OCI-LY7 (cell line): ENCODE measurements around the gene PEX10.

ENCODE experiments used
- CTCF ChIP-seq: fragments of 200-600 bp; sonication (generic); conservative IDR thresholded peaks from 2 replicates; pipeline ENCODE4 v1.5.1; 2014; ENCODE audit warnings: mild to moderate bottlenecking, antibody characterized with exemption, low read length, moderate library complexity, mixed read lengths
- EZH2phosphoT487 ChIP-seq: fragments of 200-600 bp; sonication (generic); IDR thresholded peaks from 2 replicates; pipeline ENCODE4 v1.6.1; 2018; ENCODE audit warnings: low read depth, borderline replicate concordance, mild to moderate bottlenecking, mixed run types, antibody characterized with exemption, low read length, moderate library complexity, mixed read lengths

GRCh38 chr1:2400576-2400909 is 11.8 kb downstream of the PEX10 start:
- TF ChIP-seq CTCF, result no peak
- TF ChIP-seq EZH2phosphoT487, result no peak
